NCI-H128 (cell line): Measurements from ENCODE around the gene GNMT.
"Not testable (repeated sequence)": the region's sequence is repeated elsewhere in the genome, so short reads cannot be mapped to it uniquely, and the experiment has no call there.

ENCODE experiments used
- DNase-seq: peaks from one replicate; lab custom pipeline; 2025; ENCODE audit not compliant: unreplicated experiment; lab: John Stamatoyannopoulos, UW

Gene GNMT

DNA sequence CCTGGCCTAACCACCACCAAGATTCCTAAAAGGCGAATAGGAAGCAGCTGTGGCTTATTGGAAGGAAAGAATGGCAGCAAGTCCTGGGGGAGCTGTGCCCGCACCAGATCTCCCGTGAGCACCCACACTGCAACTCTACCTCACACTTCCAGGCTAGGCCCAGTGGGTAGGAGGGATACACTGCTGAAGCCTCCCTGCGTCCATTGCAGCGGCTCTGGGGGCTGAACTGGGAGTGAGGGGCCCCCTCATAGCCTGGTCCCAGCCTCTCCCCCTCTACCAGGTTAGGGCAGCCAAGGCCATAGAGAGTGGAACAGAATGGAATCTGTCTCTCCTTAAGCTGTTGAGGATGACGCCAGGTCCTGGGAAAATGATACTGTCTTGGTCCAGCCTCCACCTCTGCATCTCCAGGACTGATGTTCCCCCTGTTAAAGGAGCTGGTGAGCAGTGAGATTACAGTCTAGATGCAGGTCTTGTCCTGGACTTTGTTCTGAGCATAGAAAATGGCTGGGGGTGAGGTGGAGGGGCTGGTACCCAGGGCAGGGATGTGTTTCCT, 20.0 kb upstream of the GNMT start:
- DNase-seq = no peak

DNA sequence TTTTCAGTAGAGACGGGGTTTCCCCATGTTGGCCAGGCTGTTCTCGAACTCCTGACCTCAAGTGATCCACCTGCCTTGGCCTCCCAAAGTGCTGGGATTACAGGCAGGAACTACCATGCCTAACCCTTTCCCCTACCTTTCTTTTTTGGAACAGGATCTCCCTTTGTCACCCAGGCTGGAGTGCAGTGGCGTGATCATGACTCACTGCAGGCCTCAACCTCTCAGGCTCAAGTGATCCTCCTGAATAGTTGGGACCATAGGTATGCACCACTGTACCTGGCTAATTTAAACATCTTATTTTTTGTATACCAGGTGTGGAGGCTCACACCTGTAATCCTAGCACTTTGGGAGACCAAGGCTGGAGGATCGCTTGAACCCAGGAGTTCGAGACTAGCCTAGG, 19.2 kb upstream of the GNMT start:
- DNase-seq = not testable (repeated sequence)

DNA sequence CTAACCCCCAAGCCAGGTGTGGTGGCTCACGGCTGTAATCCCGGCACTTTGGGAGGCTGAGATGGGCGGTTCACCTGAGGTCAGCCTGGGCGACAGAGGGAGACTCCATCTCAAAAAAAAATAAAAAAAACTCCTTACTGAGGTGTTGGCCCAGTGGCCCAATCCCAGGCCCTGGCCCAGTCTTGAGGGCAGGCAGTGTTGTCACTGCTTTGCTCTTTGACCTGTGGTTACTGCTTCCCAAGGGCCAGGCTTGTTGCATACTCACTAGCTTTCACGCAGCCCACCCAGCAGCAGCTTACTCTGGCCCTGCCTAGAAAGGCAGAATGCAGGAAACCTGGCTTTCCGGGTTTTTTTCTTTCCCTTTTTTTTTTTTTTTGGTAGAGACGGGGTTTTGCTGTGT, 18.1 kb upstream of the GNMT start:
- no peak for DNase-seq

GRCh38 chr6:42947950-42948349, 12.6 kb upstream of the GNMT start:
- no peak for DNase-seq

- no peak for DNase-seq
Observed at GRCh38 chr6:42952389-42952788, 8.2 kb upstream of the GNMT start.

- not testable (repeated sequence) for DNase-seq
Observed at GRCh38 chr6:42954405-42954804, 6.1 kb upstream of the GNMT start.

- DNase-seq = no peak
Observed at GRCh38 chr6:42958125-42958524, 2.4 kb upstream of the GNMT start.

GRCh38 chr6:42959917-42960242, 674 bp upstream of the GNMT start:
- no peak for DNase-seq

- no peak for DNase-seq
Observed at GRCh38 chr6:42961020-42961470, 491 bp downstream of the GNMT start.

- DNase-seq = no peak
Observed at GRCh38 chr6:42962096-42962495, 1.5 kb downstream of the GNMT start.

DNA sequence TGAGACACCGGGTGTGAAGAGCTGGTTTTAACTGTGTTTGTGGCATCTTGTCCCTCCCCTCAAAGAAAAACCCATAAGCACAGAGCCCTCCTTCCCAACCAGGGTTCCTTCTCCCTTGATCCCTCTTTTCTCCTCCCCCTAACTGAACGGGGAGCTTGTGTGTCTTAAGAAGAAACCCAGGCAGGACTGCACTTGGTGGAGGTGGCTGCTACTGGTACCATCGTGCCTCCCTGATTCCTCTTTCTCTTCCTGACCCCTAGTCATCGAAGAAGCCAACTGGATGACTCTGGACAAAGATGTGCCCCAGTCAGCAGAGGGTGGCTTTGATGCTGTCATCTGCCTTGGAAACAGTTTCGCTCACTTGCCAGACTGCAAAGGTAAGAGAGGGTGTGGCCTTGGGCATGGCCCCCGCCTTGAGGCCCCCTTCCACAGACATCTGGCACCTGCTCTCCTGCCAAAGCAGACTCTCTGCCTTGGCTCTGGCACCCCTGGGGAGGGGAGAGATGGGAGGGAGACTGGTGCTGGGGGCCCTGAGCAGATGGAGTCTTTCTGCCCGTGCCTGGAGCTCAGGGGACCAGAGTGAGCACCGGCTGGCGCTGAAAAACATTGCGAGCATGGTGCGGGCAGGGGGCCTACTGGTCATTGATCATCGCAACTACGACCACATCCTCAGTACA, 2.1 kb downstream of the GNMT start:
- DNase-seq = no peak

DNA sequence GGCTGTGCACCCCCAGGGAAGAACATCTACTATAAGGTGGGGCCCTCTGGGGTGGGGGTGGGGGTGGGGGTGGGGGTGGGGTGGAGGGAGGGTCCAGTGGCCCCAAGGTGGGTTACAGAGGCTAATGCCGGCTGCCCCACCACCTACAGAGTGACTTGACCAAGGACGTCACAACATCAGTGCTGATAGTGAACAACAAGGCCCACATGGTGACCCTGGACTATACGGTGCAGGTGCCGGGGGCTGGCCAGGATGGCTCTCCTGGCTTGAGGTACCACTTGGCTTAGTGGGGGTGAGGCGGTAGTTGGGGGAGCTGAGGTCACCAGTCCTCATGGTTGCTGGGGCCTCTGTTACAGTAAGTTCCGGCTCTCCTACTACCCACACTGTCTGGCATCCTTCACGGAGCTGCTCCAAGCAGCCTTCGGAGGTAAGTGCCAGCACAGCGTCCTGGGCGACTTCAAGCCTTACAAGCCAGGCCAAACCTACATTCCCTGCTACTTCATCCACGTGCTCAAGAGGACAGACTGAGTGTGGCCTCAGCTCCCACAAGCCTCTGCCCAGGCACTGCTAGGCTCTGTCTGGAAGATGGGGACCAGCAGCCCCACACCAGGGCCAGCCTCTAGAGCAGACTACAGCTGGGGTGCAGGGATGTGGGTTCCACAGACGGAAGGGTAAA, 2.8 kb downstream of the GNMT start:
- DNase-seq = no peak

DNA sequence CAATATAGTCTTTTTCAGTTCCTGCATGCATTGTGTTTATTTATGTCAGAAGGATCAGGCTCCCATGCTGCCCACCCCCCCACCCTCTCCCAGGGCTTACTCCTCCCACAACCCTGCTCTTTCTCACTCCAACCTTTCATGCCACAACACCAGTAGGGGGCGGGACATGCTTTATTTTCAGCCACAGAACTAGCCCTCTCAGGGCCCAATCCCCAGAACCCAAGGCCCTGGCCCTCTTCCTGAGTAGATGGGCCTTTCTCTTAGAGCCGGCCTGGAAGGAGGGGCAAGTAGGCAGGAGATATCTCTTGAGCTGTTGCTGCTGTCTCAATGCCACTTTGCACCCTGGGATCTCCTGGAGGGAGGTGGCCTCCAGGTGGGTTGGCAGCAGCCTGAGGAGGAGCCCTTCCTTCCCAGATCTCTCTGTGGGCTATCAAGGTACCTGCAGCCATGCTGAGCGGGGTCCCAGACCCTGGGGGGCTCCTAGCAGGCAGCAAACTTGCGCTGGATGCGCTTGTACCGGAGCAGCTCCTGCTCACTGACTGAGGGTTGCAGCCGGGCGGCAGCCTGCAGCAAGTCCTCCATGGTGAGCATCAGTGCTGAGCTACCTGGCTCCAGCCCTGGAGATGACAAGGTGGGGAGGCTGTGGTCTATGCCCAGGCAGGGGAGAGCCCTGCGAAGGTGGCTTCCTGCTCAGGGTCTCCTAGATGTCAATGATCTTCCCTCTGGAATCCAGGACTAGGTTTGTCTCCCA, 3.5 kb downstream of the GNMT start:
- no peak for DNase-seq

DNA sequence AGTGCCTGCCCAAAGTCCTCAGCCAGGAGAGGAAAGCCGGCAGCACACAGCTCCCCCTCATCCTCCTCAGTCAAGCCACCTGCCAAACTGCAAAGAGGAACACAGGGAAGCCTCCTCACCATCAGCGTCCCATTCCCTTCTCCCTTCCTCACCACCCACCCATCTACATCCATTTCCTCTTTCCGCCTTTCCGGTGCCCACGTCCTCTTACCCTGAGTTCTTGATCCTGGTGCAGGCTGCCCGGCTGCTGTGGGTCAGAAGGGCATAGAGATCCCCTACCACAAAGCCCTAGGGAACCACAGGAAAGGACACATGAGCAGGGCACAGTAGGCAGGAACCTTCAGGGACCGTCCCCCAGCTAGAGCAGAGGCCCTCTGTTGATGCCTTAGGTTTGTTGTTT, 6.0 kb downstream of the GNMT start:
- DNase-seq = no peak

- DNase-seq = no peak
Observed at GRCh38 chr6:42967228-42967627, 6.7 kb downstream of the GNMT start.

DNA sequence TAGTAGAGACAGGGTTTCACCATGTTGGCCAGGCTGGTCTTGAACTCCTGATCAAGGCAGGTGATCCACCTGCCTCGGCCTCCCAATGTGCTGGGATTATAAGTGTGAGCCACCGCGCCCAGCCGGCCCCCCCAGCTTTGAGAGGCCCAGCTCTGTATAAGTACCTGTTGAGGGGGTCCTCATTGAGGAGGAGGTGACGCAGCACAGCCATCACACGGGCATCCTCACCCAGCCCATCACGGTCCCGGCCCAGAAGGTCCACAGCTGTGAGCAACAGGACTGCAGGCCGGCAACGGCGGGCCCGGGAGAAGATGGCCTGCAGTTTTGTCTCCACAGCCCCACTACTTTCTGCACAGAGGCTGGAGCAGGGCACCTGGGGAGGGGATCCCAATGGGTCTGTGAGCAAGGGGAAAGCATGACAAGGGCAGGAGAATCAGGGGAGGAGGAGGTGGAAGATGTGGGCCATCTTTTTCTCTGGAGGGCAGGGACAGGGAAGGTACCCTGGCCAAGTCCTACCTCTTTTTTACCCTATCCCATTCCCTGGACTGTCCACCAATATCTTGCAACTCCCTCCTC, 7.7 kb downstream of the GNMT start:
- DNase-seq = no peak

DNA sequence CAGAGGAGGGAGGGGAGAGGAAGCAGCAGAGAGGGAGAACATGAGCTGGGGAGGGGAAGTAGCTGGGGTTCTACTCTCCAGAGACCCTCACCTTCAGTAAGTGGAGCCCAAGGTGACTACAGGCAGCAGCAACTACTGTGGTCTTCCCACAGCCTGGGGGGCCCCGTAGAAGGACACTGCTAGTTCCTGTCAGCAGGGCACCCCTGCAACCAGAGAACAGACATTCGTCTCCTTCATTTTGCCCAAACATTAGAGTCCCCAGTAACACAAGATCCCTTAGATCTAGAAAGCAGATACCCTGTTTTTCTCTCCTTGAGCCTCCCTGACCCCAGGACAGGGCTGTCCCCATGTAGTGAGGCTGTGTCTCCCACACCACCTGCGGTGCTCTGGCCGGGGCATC, 8.2 kb downstream of the GNMT start:
- no peak for DNase-seq

DNA sequence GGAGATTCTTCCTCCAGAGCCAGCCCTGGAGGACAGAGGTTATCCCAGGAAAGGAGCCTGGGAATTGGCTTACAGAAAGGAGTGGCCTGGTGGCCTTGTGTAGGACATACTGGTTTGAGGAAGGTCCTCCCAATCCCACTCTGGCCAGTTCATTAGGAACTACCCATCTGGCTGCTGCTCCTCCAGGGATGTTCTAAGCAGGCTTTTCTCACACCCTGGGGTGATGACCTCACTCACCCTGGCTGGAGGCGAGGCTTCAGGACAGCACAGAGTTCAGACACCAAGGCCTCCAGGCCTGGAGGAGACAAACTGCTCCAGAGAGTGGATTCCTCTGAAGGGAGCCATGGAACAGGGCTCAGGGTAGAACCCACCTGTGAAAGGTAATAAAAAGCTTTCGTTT, 8.9 kb downstream of the GNMT start:
- no peak for DNase-seq

GRCh38 chr6:42969934-42970333, 9.4 kb downstream of the GNMT start:
- no peak for DNase-seq

DNA sequence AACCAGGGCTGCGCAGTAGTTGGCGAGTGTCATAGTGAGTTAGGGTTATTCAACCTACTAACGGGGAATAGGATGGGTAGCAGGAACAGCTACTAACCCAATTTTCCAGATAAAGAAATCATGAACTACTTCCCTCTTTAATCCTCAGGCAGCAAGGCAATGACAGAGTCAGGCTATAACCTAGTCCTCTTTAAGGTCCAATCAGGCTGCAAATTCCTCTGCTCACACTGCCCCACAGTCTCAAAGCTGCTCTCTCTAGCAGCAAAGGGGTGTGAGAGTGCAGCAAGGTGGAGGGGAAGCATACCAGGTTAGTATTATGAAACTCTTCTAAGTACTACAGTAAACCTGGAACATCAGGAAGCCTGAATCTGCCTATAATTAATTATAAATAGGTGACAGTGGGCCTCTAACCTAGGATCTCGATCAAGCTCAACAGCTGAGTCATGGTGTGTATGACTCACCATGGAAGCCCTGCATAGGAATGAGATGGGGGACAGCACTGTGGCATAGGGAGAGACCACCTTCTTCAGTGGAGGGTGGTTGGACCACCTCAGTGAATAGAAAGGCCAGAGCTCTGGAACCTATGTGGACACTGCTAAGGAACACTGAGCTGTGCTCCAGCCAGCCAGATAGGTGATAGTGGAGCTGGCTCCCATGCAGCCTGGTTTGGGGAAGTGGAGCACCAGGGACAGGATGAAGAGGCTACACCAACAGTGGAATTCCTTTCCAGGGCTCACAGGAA, 10.5 kb downstream of the GNMT start:
- no peak for DNase-seq

- no peak for DNase-seq
Observed at GRCh38 chr6:42971746-42972327, 11.3 kb downstream of the GNMT start.
